Astrocyte (in vitro differentiated cells and primary cell): ENCODE data around the gene CMTM5. TPM values are rescaled to one million over a fixed set of nuclear protein-coding genes. Genes with fewer than 3 reads are reported as not detected.
"Not testable (repeated sequence)": the region's sequence is repeated elsewhere in the genome, so short reads cannot be mapped to it uniquely, and the experiment has no call there.

ENCODE experiments used
- DNase-seq: peaks from one replicate; pipeline ENCODE4 v3.0.0-alpha.2; 2010; ENCODE audit warnings: low read depth
- FAIRE-seq: peaks from 2 replicates; lab custom pipeline; 2011; peaks lifted over from hg19 to GRCh38; lab: Jason Lieb, UNC
- H2AFZ ChIP-seq: 2 replicates; pipeline ENCODE4 v1.6.0; 2012; ENCODE audit warnings: low read depth, low read length, inconsistent platforms
- H3K27ac ChIP-seq: 2 replicates; pipeline ENCODE4 v1.5.1; 2011; ENCODE audit warnings: low read depth, low read length, inconsistent platforms
- H3K27me3 ChIP-seq: 2 replicates; pipeline ENCODE4 v1.6.0; 2011; ENCODE audit warnings: low read length, inconsistent platforms; ENCODE audit not compliant: insufficient read depth
- H3K36me3 ChIP-seq: 2 replicates; pipeline ENCODE4 v1.5.1; 2011; ENCODE audit warnings: low read length, inconsistent platforms; ENCODE audit not compliant: insufficient read depth
- H3K4me1 ChIP-seq: 2 replicates; pipeline ENCODE4 v1.5.1; 2011; ENCODE audit warnings: low read length, inconsistent platforms; ENCODE audit not compliant: insufficient read depth
- H3K4me2 ChIP-seq: 2 replicates; pipeline ENCODE4 v1.6.0; 2012; ENCODE audit warnings: low read length, inconsistent platforms
- H3K4me3 ChIP-seq: 2 replicates; pipeline ENCODE4 v1.5.1; 2011; ENCODE audit warnings: low read depth, mild to moderate bottlenecking, low read length, inconsistent platforms; ENCODE audit not compliant: insufficient read depth
- H3K79me2 ChIP-seq: 2 replicates; pipeline ENCODE4 v1.6.0; 2012; ENCODE audit warnings: mild to moderate bottlenecking, low read length, inconsistent platforms; ENCODE audit not compliant: insufficient read depth
- H3K9ac ChIP-seq: 2 replicates; pipeline ENCODE4 v1.6.0; 2012; ENCODE audit warnings: mild to moderate bottlenecking, low read length, inconsistent platforms
- H3K9me3 ChIP-seq: 2 replicates; pipeline ENCODE4 v1.5.1; 2012; ENCODE audit warnings: low read depth, mild to moderate bottlenecking, low read length, inconsistent platforms; ENCODE audit not compliant: insufficient read depth
- H4K20me1 ChIP-seq: 2 replicates; pipeline ENCODE4 v1.6.0; 2012; ENCODE audit warnings: low read length, inconsistent platforms; ENCODE audit not compliant: insufficient read depth
- H3K27ac Mint-ChIP-seq: one replicate; pipeline ENCODE4 v1.8.0; 2021; ENCODE audit warnings: mild to moderate bottlenecking, mixed read lengths; ENCODE audit not compliant: unreplicated experiment
- H3K27me3 Mint-ChIP-seq: one replicate; pipeline ENCODE4 v1.8.0; 2021; ENCODE audit warnings: low read depth, mixed read lengths; ENCODE audit not compliant: unreplicated experiment
- H3K36me3 Mint-ChIP-seq: one replicate; pipeline ENCODE4 v1.8.0; 2021; ENCODE audit warnings: low read depth, mixed read lengths; ENCODE audit not compliant: unreplicated experiment
- H3K4me1 Mint-ChIP-seq: one replicate; pipeline ENCODE4 v1.8.0; 2021; ENCODE audit warnings: low read depth, mixed read lengths; ENCODE audit not compliant: unreplicated experiment
- H3K4me3 Mint-ChIP-seq: one replicate; pipeline ENCODE4 v1.8.0; 2021; ENCODE audit warnings: mild to moderate bottlenecking, moderate library complexity, mixed read lengths; ENCODE audit not compliant: unreplicated experiment
- H3K9me3 Mint-ChIP-seq: one replicate; pipeline ENCODE4 v1.8.0; 2021; ENCODE audit warnings: mild to moderate bottlenecking, mixed read lengths; ENCODE audit not compliant: unreplicated experiment
- CTCF ChIP-seq: IDR thresholded peaks from 2 replicates; pipeline ENCODE4 v1.5.1; 2011; ENCODE audit warnings: low read depth, mild to moderate bottlenecking, inconsistent platforms, low read length, moderate library complexity; ENCODE audit not compliant: insufficient read depth
- EZH2 ChIP-seq: IDR thresholded peaks from 2 replicates; pipeline ENCODE4 v1.6.1; 2012; ENCODE audit warnings: mild to moderate bottlenecking, low read length, inconsistent platforms; ENCODE audit not compliant: insufficient read depth
- total RNA-seq: library from RNA; stranded (reverse); gene quantifications from 2 replicates; pipeline ENCODE4 v1.2.1, GENCODE V29; 2021

The CMTM5 gene
- total RNA-seq, 1 donor from 2014 or later, result not detected

DNA sequence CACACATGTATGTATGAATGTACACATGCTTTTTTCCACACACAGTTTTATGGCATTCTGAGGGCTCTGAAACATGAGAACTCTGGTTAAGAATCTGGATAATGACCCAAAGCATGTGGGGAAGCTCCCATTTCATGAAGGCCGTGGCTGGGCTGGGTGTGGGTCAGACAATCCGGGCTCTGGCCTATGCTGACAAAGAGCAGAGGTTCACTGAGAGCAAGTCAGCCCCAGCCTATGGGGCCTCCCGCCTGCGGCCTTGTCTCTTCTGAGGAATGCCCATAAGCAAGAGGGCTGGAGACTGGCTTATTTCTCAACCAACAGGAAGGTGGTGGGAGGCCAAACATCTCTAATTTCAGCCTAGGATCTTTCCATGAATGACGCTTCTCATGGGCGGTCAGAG is 22.7 kb downstream of the CMTM5 start:
- Histone ChIP-seq H3K36me3 (no peaks in the 10 kb centered on the region), H3K27me3 (no peaks in the 10 kb centered on the region), H3K9ac (no peak overlapping the region), H4K20me1 (no peaks in the 10 kb centered on the region), H3K4me2 (no peak overlapping the region), H3K27ac (no peak overlapping the region), H2AFZ (no peak overlapping the region), H3K4me1 (no peaks in the 10 kb centered on the region), H3K4me3 (no peak overlapping the region), H3K79me2 (no peaks in the 10 kb centered on the region), H3K9me3 (no peaks in the 10 kb centered on the region)
- Mint-ChIP-seq H3K4me1 (no peaks in the 10 kb centered on the region), H3K9me3 (peaks cover 12% of the 10 kb centered on the region), H3K4me3 (no peak overlapping the region), H3K36me3 (no peaks in the 10 kb centered on the region), H3K27me3 (peaks cover 73% of the 10 kb centered on the region), H3K27ac (no peak overlapping the region)
- no peak for FAIRE-seq
- no peak for TF ChIP-seq CTCF
- no peak for DNase-seq

DNA sequence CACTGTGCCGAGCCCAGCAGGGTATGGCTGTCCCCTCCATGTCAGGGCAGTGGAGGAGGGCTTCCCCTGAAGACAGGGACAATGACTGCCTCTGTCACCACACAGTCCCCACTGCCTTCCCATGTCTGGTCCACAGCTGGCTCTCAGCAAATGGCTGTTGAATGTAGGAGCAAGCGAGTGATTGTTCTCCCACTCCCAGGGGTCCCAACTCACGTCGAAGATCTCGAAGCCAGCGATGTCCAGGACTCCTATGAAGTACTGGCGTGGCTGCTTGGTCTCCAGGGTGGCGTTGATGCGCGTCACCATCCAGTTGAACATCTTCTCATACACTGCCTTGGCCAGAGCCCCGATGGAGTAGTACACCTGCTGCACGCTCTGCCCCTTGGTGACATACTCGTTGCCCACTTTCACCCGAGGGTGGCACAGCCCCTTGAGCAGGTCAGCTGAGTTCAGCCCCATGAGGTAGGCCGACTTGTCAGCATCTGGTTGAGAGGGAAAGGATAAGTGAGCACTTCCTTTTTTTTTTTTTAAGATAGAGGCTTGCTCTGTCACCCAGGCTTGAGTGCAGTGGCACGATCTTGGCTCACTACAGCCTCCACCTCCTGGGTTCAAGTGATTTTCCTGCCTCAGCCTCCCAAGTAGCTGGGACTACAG is 23.8 kb downstream of the CMTM5 start:
- H3K4me1 Mint-ChIP-seq, H3K36me3 ChIP-seq, H3K27ac Mint-ChIP-seq, H4K20me1 ChIP-seq, H3K27ac ChIP-seq, H3K27me3 ChIP-seq, H2AFZ ChIP-seq, H3K9ac ChIP-seq, H3K4me1 ChIP-seq, H3K4me3 Mint-ChIP-seq, H3K4me3 ChIP-seq, DNase-seq, FAIRE-seq, H3K36me3 Mint-ChIP-seq, H3K9me3 ChIP-seq, H3K4me2 ChIP-seq, H3K79me2 ChIP-seq: not testable (repeated sequence)
- Mint-ChIP-seq H3K27me3 (peaks cover 75% of the 10 kb centered on the region), H3K9me3 (peaks cover 12% of the 10 kb centered on the region)

- no peak overlapping the region for H2AFZ ChIP-seq
- Mint-ChIP-seq H3K4me3 (no peak overlapping the region), H3K9me3 (peaks cover 16% of the 10 kb centered on the region), H3K36me3 (no peaks in the 10 kb centered on the region), H3K4me1 (no peaks in the 10 kb centered on the region), H3K27me3 (peaks cover 77% of the 10 kb centered on the region), H3K27ac (no peak overlapping the region)
- no peak for TF ChIP-seq CTCF
- no peak for TF ChIP-seq EZH2
- H3K27me3 ChIP-seq, result no peaks in the 10 kb centered on the region
- H3K9me3 ChIP-seq, result no peaks in the 10 kb centered on the region
- no peak for DNase-seq
- H3K4me2 ChIP-seq, result no peak overlapping the region
- no peaks in the 10 kb centered on the region for H4K20me1 ChIP-seq
- H3K4me1 ChIP-seq, result no peaks in the 10 kb centered on the region
- H3K9ac ChIP-seq, result no peak overlapping the region
- FAIRE-seq, result no peak
- no peak overlapping the region for H3K4me3 ChIP-seq
- H3K36me3 ChIP-seq, result no peaks in the 10 kb centered on the region
- no peaks in the 10 kb centered on the region for H3K79me2 ChIP-seq
- H3K27ac ChIP-seq, result no peak overlapping the region
Observed at GRCh38 chr14:23401291-23401690, 24.4 kb downstream of the CMTM5 start.
